Measurements from ENCODE around the gene POLG2. TPM values are rescaled to one million over a fixed set of nuclear protein-coding genes. Genes with fewer than 3 reads are reported as not detected.

Gene POLG2
- polyA plus RNA-seq, 4 donors, result 3.2 to 23.9 (median 6.2) TPM

DNA sequence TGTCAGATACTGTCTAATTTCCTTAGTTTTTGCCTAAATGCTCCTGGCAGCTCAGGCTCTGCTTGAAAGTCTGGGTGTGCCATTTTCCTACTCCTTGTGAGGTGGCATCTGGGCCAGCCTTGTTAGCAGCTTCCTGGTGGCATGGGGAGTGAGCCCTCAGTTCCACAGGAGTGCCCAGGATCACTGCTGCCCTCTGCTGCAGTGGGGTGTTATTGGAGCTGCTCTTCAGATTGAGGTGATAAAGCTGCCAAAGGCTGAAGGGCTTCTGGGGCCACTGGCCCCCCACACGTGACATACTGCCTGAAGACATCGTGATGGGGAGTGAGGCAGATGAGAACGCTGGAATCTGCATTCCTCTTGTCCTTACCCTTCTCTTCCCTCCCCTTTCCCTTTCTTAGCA lies 37.3 kb upstream of the POLG2 start:
- no peak overlapping the region for H3K27ac ChIP-seq (ENCODE audit: low read depth in 1 of 3, low read length in 2 of 3)
- WGBS, 3 donors, result 83 to 92% (median 88%) methylated on average over 3 of the region's 3 CpGs
- FAIRE-seq (no peak), DNase-seq (peak in 1 of 2 donors; percentile 23)
- no peaks in the 10 kb centered on the region for H3K4me1 ChIP-seq (ENCODE audit: control insufficient read depth in 3 of 3, insufficient read depth in 2 of 3, low read depth in 1 of 3, low read length in 2 of 3)
- no peak overlapping the region for H3K4me3 ChIP-seq (ENCODE audit: low read depth in 1 of 3, low read length in 3 of 3)
- H3K27me3 ChIP-seq (ENCODE audit: control insufficient read depth in 3 of 3, insufficient read depth in 3 of 3, low read length in 3 of 3), result no peaks in the 10 kb centered on the region
- H3K9me3 ChIP-seq (ENCODE audit: control insufficient read depth in 2 of 2, insufficient read depth in 1 of 2, low read depth in 1 of 2, low read length in 1 of 2), result no peaks in the 10 kb centered on the region
- peaks cover 20 to 44% (median 43%) of the 10 kb centered on the region in 3 donors for H3K36me3 ChIP-seq (ENCODE audit: control insufficient read depth in 3 of 3, insufficient read depth in 2 of 3, low read depth in 1 of 3, low read length in 3 of 3)

- 93 to 100% (median 94%) methylated on average over 2 of the region's 2 CpGs for WGBS, 3 donors
- no peak for DNase-seq
- Histone ChIP-seq H3K27me3 (ENCODE audit: control insufficient read depth in 3 of 3, insufficient read depth in 3 of 3, low read length in 3 of 3) (no peaks in the 10 kb centered on the region), H3K4me3 (ENCODE audit: low read depth in 1 of 3, low read length in 3 of 3) (no peak overlapping the region), H3K4me1 (ENCODE audit: control insufficient read depth in 3 of 3, insufficient read depth in 2 of 3, low read depth in 1 of 3, low read length in 2 of 3) (no peaks in the 10 kb centered on the region), H3K9me3 (ENCODE audit: control insufficient read depth in 2 of 2, insufficient read depth in 1 of 2, low read depth in 1 of 2, low read length in 1 of 2) (no peaks in the 10 kb centered on the region), H3K27ac (ENCODE audit: low read depth in 1 of 3, low read length in 2 of 3) (no peak overlapping the region), H3K36me3 (ENCODE audit: control insufficient read depth in 3 of 3, insufficient read depth in 2 of 3, low read depth in 1 of 3, low read length in 3 of 3) (peaks cover 22 to 48% (median 42%) of the 10 kb centered on the region in 3 donors)
- no peak for FAIRE-seq
Observed at GRCh38 chr17:64533784-64534183, 36.9 kb upstream of the POLG2 start.

GRCh38 chr17:64532409-64532808 lies 35.6 kb upstream of the POLG2 start:
- FAIRE-seq (no peak), DNase-seq (no peak)
- 92 to 95% (median 92%) methylated on average over 5 of the region's 5 CpGs for WGBS, 3 donors

DNA sequence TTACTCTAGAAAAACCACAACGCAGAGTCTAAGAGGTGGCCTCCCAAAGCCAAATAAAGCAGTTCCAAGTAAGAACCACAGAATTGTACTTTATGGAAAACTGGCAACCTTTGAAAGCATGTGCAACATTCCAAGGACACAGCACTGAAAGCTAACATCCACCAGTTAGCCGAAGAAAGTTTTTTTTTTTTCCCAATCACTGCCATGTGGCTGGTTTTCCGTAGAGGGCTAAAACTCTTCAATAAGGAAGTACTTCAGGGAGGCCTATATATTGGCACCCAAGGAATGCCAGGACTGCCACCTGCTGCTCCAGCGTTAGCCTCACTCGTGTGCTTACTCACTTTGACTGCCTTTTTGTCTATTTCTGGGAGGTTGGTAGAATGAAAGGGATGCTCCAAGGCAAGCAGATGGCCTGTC lies 35.1 kb upstream of the POLG2 start:
- FAIRE-seq (no peak), DNase-seq (no peak)
- no peaks in the 10 kb centered on the region for H3K4me1 ChIP-seq (ENCODE audit: control insufficient read depth in 3 of 3, insufficient read depth in 2 of 3, low read depth in 1 of 3, low read length in 2 of 3)
- H3K4me3 ChIP-seq (ENCODE audit: low read depth in 1 of 3, low read length in 3 of 3), result no peak overlapping the region
- H3K27me3 ChIP-seq (ENCODE audit: control insufficient read depth in 3 of 3, insufficient read depth in 3 of 3, low read length in 3 of 3), result no peaks in the 10 kb centered on the region
- H3K27ac ChIP-seq (ENCODE audit: low read depth in 1 of 3, low read length in 2 of 3), result no peak overlapping the region
- H3K9me3 ChIP-seq (ENCODE audit: control insufficient read depth in 2 of 2, insufficient read depth in 1 of 2, low read depth in 1 of 2, low read length in 1 of 2), result no peaks in the 10 kb centered on the region
- peaks cover 24 to 48% (median 33%) of the 10 kb centered on the region in 3 donors for H3K36me3 ChIP-seq (ENCODE audit: control insufficient read depth in 3 of 3, insufficient read depth in 2 of 3, low read depth in 1 of 3, low read length in 3 of 3)
- 70 to 79% (median 74%) methylated on average over 5 of the region's 5 CpGs for WGBS, 3 donors

More at GRCh38 chr17:64532409-64532808, 35.6 kb upstream of the POLG2 start:
- no peak overlapping the region for H3K4me3 ChIP-seq (ENCODE audit: low read depth in 1 of 3, low read length in 3 of 3)
- no peak overlapping the region for H3K27ac ChIP-seq (ENCODE audit: low read depth in 1 of 3, low read length in 2 of 3)
- H3K27me3 ChIP-seq (ENCODE audit: control insufficient read depth in 3 of 3, insufficient read depth in 3 of 3, low read length in 3 of 3), result no peaks in the 10 kb centered on the region
- no peaks in the 10 kb centered on the region for H3K9me3 ChIP-seq (ENCODE audit: control insufficient read depth in 2 of 2, insufficient read depth in 1 of 2, low read depth in 1 of 2, low read length in 1 of 2)
- peaks cover 24 to 48% (median 32%) of the 10 kb centered on the region in 3 donors for H3K36me3 ChIP-seq (ENCODE audit: control insufficient read depth in 3 of 3, insufficient read depth in 2 of 3, low read depth in 1 of 3, low read length in 3 of 3)
- no peaks in the 10 kb centered on the region for H3K4me1 ChIP-seq (ENCODE audit: control insufficient read depth in 3 of 3, insufficient read depth in 2 of 3, low read depth in 1 of 3, low read length in 2 of 3)

GRCh38 chr17:64529221-64529620 lies 32.4 kb upstream of the POLG2 start:
- no peaks in the 10 kb centered on the region for H3K27me3 ChIP-seq (ENCODE audit: control insufficient read depth in 3 of 3, insufficient read depth in 3 of 3, low read length in 3 of 3)
- 95 to 98% (median 95%) methylated on average over 5 of the region's 5 CpGs for WGBS, 3 donors
- H3K4me1 ChIP-seq (ENCODE audit: control insufficient read depth in 3 of 3, insufficient read depth in 2 of 3, low read depth in 1 of 3, low read length in 2 of 3), result no peaks in the 10 kb centered on the region
- no peak overlapping the region for H3K4me3 ChIP-seq (ENCODE audit: low read depth in 1 of 3, low read length in 3 of 3)
- FAIRE-seq (no peak), DNase-seq (no peak)
- H3K27ac ChIP-seq (ENCODE audit: low read depth in 1 of 3, low read length in 2 of 3), result no peak overlapping the region
- H3K36me3 ChIP-seq (ENCODE audit: control insufficient read depth in 3 of 3, insufficient read depth in 2 of 3, low read depth in 1 of 3, low read length in 3 of 3), result peaks cover 27 to 43% (median 42%) of the 10 kb centered on the region in 3 donors
- no peaks in the 10 kb centered on the region for H3K9me3 ChIP-seq (ENCODE audit: control insufficient read depth in 2 of 2, insufficient read depth in 1 of 2, low read depth in 1 of 2, low read length in 1 of 2)

- no peaks in the 10 kb centered on the region for H3K4me1 ChIP-seq (ENCODE audit: control insufficient read depth in 3 of 3, insufficient read depth in 2 of 3, low read depth in 1 of 3, low read length in 2 of 3)
- no peak overlapping the region for H3K27ac ChIP-seq (ENCODE audit: low read depth in 1 of 3, low read length in 2 of 3)
- FAIRE-seq, result no peak
- no peak overlapping the region for H3K4me3 ChIP-seq (ENCODE audit: low read depth in 1 of 3, low read length in 3 of 3)
- no peak for DNase-seq
- H3K36me3 ChIP-seq (ENCODE audit: control insufficient read depth in 3 of 3, insufficient read depth in 2 of 3, low read depth in 1 of 3, low read length in 3 of 3), result peaks cover 29 to 41% (median 36%) of the 10 kb centered on the region in 3 donors
- H3K9me3 ChIP-seq (ENCODE audit: control insufficient read depth in 2 of 2, insufficient read depth in 1 of 2, low read depth in 1 of 2, low read length in 1 of 2), result no peaks in the 10 kb centered on the region
- WGBS, 3 donors, result 91 to 94% (median 93%) methylated on average over 2 of the region's 2 CpGs
- H3K27me3 ChIP-seq (ENCODE audit: control insufficient read depth in 3 of 3, insufficient read depth in 3 of 3, low read length in 3 of 3), result no peaks in the 10 kb centered on the region
Observed at GRCh38 chr17:64527914-64528313, 31.1 kb upstream of the POLG2 start.

DNA sequence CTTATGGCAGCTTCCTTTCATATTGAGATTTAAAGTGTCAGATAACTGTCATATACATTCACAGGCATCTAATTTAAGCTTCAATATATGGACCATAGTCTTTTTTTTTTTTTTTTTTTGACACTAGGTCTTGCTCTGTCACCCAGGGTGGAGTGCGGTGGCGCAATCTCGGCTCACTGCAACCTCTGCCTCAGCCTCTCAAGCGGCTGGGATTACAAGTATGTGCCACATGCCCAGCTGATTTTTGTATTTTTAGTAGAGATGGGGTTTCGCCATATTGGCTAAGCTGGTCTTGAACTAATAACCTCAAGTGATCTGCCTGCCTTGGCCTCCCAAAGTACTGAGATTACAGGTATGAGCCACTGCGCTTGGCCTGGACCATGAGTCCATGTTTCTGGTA lies 23.5 kb upstream of the POLG2 start:
- no peak for FAIRE-seq
- 96 to 98% (median 96%) methylated on average over 6 of the region's 6 CpGs for WGBS, 3 donors
- no peaks in the 10 kb centered on the region for H3K27me3 ChIP-seq (ENCODE audit: control insufficient read depth in 3 of 3, insufficient read depth in 3 of 3, low read length in 3 of 3)
- peaks cover 12 to 52% (median 13%) of the 10 kb centered on the region in 3 donors for H3K36me3 ChIP-seq (ENCODE audit: control insufficient read depth in 3 of 3, insufficient read depth in 2 of 3, low read depth in 1 of 3, low read length in 3 of 3)
- no peak overlapping the region for H3K27ac ChIP-seq (ENCODE audit: low read depth in 1 of 3, low read length in 2 of 3)
- H3K4me1 ChIP-seq (ENCODE audit: control insufficient read depth in 3 of 3, insufficient read depth in 2 of 3, low read depth in 1 of 3, low read length in 2 of 3), result no peaks in the 10 kb centered on the region
- DNase-seq, result no peak
- H3K9me3 ChIP-seq (ENCODE audit: control insufficient read depth in 2 of 2, insufficient read depth in 1 of 2, low read depth in 1 of 2, low read length in 1 of 2), result no peaks in the 10 kb centered on the region
- no peak overlapping the region for H3K4me3 ChIP-seq (ENCODE audit: low read depth in 1 of 3, low read length in 3 of 3)

- Histone ChIP-seq H3K9me3 (ENCODE audit: control insufficient read depth in 2 of 2, insufficient read depth in 1 of 2, low read depth in 1 of 2, low read length in 1 of 2) (no peaks in the 10 kb centered on the region), H3K27ac (ENCODE audit: low read depth in 1 of 3, low read length in 2 of 3) (no peak overlapping the region), H3K36me3 (ENCODE audit: control insufficient read depth in 3 of 3, insufficient read depth in 2 of 3, low read depth in 1 of 3, low read length in 3 of 3) (peaks cover 9 to 47% (median 17%) of the 10 kb centered on the region in 3 donors), H3K27me3 (ENCODE audit: control insufficient read depth in 3 of 3, insufficient read depth in 3 of 3, low read length in 3 of 3) (no peaks in the 10 kb centered on the region), H3K4me1 (ENCODE audit: control insufficient read depth in 3 of 3, insufficient read depth in 2 of 3, low read depth in 1 of 3, low read length in 2 of 3) (no peaks in the 10 kb centered on the region), H3K4me3 (ENCODE audit: low read depth in 1 of 3, low read length in 3 of 3) (no peak overlapping the region)
- FAIRE-seq (no peak), DNase-seq (no peak)
- 93 to 98% (median 94%) methylated on average over 6 of the region's 6 CpGs for WGBS, 3 donors
Observed at GRCh38 chr17:64519601-64520000, 22.7 kb upstream of the POLG2 start.

DNA sequence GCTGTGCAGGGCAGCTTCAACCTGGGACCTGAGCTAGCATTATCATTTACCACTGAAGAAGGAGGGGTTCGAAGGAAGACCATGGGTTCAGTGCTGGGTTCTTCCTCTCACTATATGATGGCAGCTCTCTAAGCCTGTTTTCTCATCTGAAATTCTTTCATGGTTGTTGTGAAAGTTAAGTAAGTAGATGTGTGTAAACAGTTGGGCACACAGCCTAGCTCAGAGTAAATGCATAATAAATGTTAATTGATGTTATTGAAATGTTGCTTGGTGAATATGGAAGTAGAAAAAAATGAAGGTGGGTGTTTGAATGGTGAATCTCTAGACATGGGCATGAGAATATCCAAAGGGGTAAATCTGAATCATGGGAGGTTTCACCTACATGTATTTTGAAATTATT lies 19.0 kb upstream of the POLG2 start:
- 85 to 92% (median 92%) methylated on average over 1 of the region's 1 CpG for WGBS, 3 donors
- Histone ChIP-seq H3K36me3 (ENCODE audit: control insufficient read depth in 3 of 3, insufficient read depth in 2 of 3, low read depth in 1 of 3, low read length in 3 of 3) (peaks cover 6 to 29% (median 21%) of the 10 kb centered on the region in 3 donors), H3K27me3 (ENCODE audit: control insufficient read depth in 3 of 3, insufficient read depth in 3 of 3, low read length in 3 of 3) (no peaks in the 10 kb centered on the region), H3K4me1 (ENCODE audit: control insufficient read depth in 3 of 3, insufficient read depth in 2 of 3, low read depth in 1 of 3, low read length in 2 of 3) (no peaks in the 10 kb centered on the region), H3K27ac (ENCODE audit: low read depth in 1 of 3, low read length in 2 of 3) (no peak overlapping the region), H3K9me3 (ENCODE audit: control insufficient read depth in 2 of 2, insufficient read depth in 1 of 2, low read depth in 1 of 2, low read length in 1 of 2) (no peaks in the 10 kb centered on the region), H3K4me3 (ENCODE audit: low read depth in 1 of 3, low read length in 3 of 3) (no peak overlapping the region)
- no peak for DNase-seq
- FAIRE-seq, result no peak

Measured in small intestine (tissue), 7 donors.